ENCODE data around the gene MSI2. TPM values are rescaled to one million over a fixed set of nuclear protein-coding genes. Genes with fewer than 3 reads are reported as not detected.

The MSI2 gene
- total and polyA plus RNA-seq, 2 experiments from 2014 or later: 4.3 to 17.9 TPM

DNA sequence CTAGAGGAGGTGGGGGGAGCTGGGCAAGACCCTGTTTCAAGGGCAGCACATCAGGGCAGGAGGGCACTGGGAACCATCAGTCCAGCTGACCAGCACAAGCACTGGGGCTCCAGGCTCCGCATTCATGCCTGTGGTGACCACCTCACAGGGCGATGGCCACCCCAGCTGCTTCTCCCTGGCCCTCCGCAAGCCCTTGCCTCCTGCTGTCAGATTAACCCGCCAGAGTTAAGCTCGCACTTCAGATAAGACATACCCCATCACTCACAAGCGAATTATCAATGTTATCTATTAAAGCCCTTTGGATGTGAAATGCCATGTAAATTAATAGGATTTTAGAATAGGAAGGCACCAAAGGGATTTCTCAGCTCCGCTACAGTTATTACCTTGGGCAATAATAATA is 383.8 kb downstream of the MSI2 start:
- Histone ChIP-seq H3K4me3 (no peak overlapping the region), H3K27me3 (replicated peaks; ENCODE audit: insufficient read depth) (no peaks in the 10 kb centered on the region), H3K4me2 (ENCODE audit: unreplicated experiment) (no peak overlapping the region), H3K27ac (no peak overlapping the region), H3K79me2 (ENCODE audit: insufficient read depth) (no peaks in the 10 kb centered on the region), H3K9ac (no peak overlapping the region), H3K9me3 (ENCODE audit: low read depth) (no peaks in the 10 kb centered on the region), H2AFZ (no peak overlapping the region), H4K20me1 (ENCODE audit: insufficient read depth) (no peaks in the 10 kb centered on the region), H3K9me2 (ENCODE audit: insufficient read depth) (no peaks in the 10 kb centered on the region), H3K36me3 (ENCODE audit: low read depth) (no peaks in the 10 kb centered on the region), H3F3A (ENCODE audit: insufficient read depth) (no peaks in the 10 kb centered on the region), H3K4me1 (ENCODE audit: insufficient read depth) (no peaks in the 10 kb centered on the region)
- WGBS, 2 experiments (ENCODE audit: low coverage in 1 of 2, low lambda C conversion rate in 2 of 2, missing lambda C conversion rate in 2 of 2): 82 to 86% methylated on average over 7 of the region's 7 CpGs
- no peak for DNase-seq
- no peak for TF ChIP-seq EZH2 (IDR thresholded peaks at IDR 0.05; ENCODE audit: insufficient read depth, poor library complexity, severe bottlenecking)
- no peak for TF ChIP-seq EZH2phosphoT487 (IDR thresholded peaks at IDR 0.05; ENCODE audit: insufficient read depth, low read depth)
- in situ Hi-C loops (cut with MboI): no loop called here

DNA sequence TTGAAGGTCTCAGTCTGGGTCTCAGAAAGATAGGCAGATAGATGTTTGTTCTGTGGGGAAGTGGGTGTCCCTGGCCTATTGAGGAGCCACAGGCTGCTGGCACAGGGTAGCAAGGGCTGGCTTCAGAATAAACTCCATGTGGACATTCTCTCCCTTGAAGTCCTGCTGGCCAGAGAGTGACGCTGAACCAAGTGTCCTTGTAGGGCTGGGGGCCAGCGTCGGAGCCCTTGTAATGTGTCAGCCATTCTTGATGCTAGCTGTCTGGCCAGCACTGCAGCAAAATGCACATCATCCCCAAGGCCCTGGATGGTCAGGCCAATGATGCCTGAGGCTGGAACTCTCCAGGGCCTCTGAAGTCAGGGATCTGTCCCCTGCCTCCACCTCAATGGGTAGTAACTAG is 385.4 kb downstream of the MSI2 start:
- TF ChIP-seq EZH2phosphoT487 (IDR thresholded peaks at IDR 0.05; ENCODE audit: insufficient read depth, low read depth) (no peak), EZH2 (IDR thresholded peaks at IDR 0.05; ENCODE audit: insufficient read depth, poor library complexity, severe bottlenecking) (no peak)

DNA sequence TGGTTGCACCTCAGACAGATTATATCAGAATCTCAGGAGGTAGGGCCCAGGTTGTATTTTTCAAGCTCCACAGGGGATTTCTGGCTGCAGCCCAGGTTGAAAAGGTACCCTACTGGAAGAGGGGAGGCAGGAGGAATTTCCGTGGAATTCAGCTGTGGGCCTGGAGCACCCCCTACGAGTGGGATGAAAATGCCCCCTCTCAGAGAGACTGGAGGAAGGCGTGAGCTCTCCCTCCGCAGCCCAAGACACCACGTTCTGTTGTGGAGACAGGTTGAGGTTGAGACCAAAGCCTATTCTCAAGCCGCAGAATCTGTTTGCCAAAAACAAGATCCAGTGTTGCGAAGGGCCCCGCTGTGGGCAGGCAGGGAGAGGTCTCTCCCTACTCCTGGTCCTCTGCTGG is 386.7 kb downstream of the MSI2 start:
- H4K20me1 ChIP-seq (ENCODE audit: insufficient read depth): no peaks in the 10 kb centered on the region
- no peak for TF ChIP-seq EZH2 (IDR thresholded peaks at IDR 0.05; ENCODE audit: insufficient read depth, poor library complexity, severe bottlenecking)
- TF ChIP-seq EZH2phosphoT487 (IDR thresholded peaks at IDR 0.05; ENCODE audit: insufficient read depth, low read depth): no peak
- no peak overlapping the region for H3K9ac ChIP-seq
- no peaks in the 10 kb centered on the region for H3K36me3 ChIP-seq (ENCODE audit: low read depth)
- H3F3A ChIP-seq (ENCODE audit: insufficient read depth): no peaks in the 10 kb centered on the region
- H2AFZ ChIP-seq: no peak overlapping the region
- no peaks in the 10 kb centered on the region for H3K4me1 ChIP-seq (ENCODE audit: insufficient read depth)
- DNase-seq: no peak
- no peak overlapping the region for H3K27ac ChIP-seq
- 81 to 85% methylated on average over 8 of the region's 8 CpGs for WGBS, 2 experiments (ENCODE audit: low coverage in 1 of 2, low lambda C conversion rate in 2 of 2, missing lambda C conversion rate in 2 of 2)
- in situ Hi-C loops (cut with MboI): no loop called here
- H3K27me3 ChIP-seq (replicated peaks; ENCODE audit: insufficient read depth): no peaks in the 10 kb centered on the region
- H3K9me3 ChIP-seq (ENCODE audit: low read depth): no peaks in the 10 kb centered on the region
- H3K4me3 ChIP-seq: no peak overlapping the region
- H3K4me2 ChIP-seq (ENCODE audit: unreplicated experiment): no peak overlapping the region
- H3K79me2 ChIP-seq (ENCODE audit: insufficient read depth): no peaks in the 10 kb centered on the region
- no peaks in the 10 kb centered on the region for H3K9me2 ChIP-seq (ENCODE audit: insufficient read depth)

More for the DNA sequence above, 385.4 kb downstream of the MSI2 start:
- Histone ChIP-seq H3K4me3 (no peak overlapping the region), H3K4me1 (ENCODE audit: insufficient read depth) (no peaks in the 10 kb centered on the region), H3K4me2 (ENCODE audit: unreplicated experiment) (no peak overlapping the region), H3K79me2 (ENCODE audit: insufficient read depth) (no peaks in the 10 kb centered on the region), H3F3A (ENCODE audit: insufficient read depth) (no peaks in the 10 kb centered on the region), H3K9me2 (ENCODE audit: insufficient read depth) (no peaks in the 10 kb centered on the region), H3K9ac (no peak overlapping the region), H3K36me3 (ENCODE audit: low read depth) (no peaks in the 10 kb centered on the region), H2AFZ (no peak overlapping the region), H4K20me1 (ENCODE audit: insufficient read depth) (no peaks in the 10 kb centered on the region), H3K27ac (no peak overlapping the region), H3K27me3 (replicated peaks; ENCODE audit: insufficient read depth) (no peaks in the 10 kb centered on the region), H3K9me3 (ENCODE audit: low read depth) (no peaks in the 10 kb centered on the region)
- WGBS, 2 experiments (ENCODE audit: low coverage in 1 of 2, low lambda C conversion rate in 2 of 2, missing lambda C conversion rate in 2 of 2): 88 to 89% methylated on average over 3 of the region's 3 CpGs
- in situ Hi-C loops (cut with MboI): no loop called here
- no peak for DNase-seq

DNA sequence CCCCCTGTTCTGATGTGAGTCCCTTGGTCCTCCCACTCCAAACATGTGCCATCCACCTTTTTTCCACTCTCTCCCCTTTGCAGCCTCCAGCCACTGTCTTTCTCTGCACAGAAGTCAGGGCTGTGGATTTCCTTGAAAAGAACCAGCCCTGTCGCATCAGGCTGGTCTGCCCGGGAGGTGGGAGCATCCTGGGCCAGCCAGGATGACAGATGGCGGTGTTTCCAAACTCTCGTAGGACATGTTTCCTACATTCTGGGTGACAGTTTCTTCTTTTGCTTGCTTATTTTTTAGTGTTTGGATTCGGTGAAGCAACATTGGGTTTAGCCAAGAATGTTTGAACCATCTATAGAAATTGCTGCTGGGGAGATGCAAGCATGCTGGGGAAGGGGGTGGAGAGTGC is 388.0 kb downstream of the MSI2 start:
- Histone ChIP-seq H3K4me1 (ENCODE audit: insufficient read depth) (no peaks in the 10 kb centered on the region), H3K4me3 (no peak overlapping the region), H4K20me1 (ENCODE audit: insufficient read depth) (no peaks in the 10 kb centered on the region), H2AFZ (no peak overlapping the region), H3F3A (ENCODE audit: insufficient read depth) (no peaks in the 10 kb centered on the region), H3K9me2 (ENCODE audit: insufficient read depth) (no peaks in the 10 kb centered on the region), H3K27ac (no peak overlapping the region), H3K9me3 (ENCODE audit: low read depth) (no peaks in the 10 kb centered on the region), H3K36me3 (ENCODE audit: low read depth) (no peaks in the 10 kb centered on the region), H3K9ac (no peak overlapping the region), H3K27me3 (replicated peaks; ENCODE audit: insufficient read depth) (no peaks in the 10 kb centered on the region), H3K4me2 (ENCODE audit: unreplicated experiment) (no peak overlapping the region), H3K79me2 (ENCODE audit: insufficient read depth) (no peaks in the 10 kb centered on the region)
- WGBS, 2 experiments (ENCODE audit: low coverage in 1 of 2, low lambda C conversion rate in 2 of 2, missing lambda C conversion rate in 2 of 2): 86 to 92% methylated on average over 5 of the region's 5 CpGs
- no peak for DNase-seq
- TF ChIP-seq EZH2 (IDR thresholded peaks at IDR 0.05; ENCODE audit: insufficient read depth, poor library complexity, severe bottlenecking) (no peak), EZH2phosphoT487 (IDR thresholded peaks at IDR 0.05; ENCODE audit: insufficient read depth, low read depth) (no peak)
- in situ Hi-C loops (cut with MboI): no loop called here

Measured in GM23248 (cell line).